Calu3 (cell line): ENCODE measurements around the gene MRM2. TPM values are rescaled to one million over a fixed set of nuclear protein-coding genes. Genes with fewer than 3 reads are reported as not detected.
"Not testable (repeated sequence)": the region's sequence is repeated elsewhere in the genome, so short reads cannot be mapped to it uniquely, and the experiment has no call there.

Source experiments
- BruUV-seq: library from RNA; stranded (reverse); fragments of 400-500 nt; replicated peaks from 2 replicates; lab custom pipeline; 2021; lab: Mats Ljungman, UMichigan
- CTCF ChIA-PET: fragments of 300-600 bp; sonication (Branson Sonifier 250); formaldehyde crosslinking; loops from one replicate; lab custom pipeline; 2022; ENCODE audit warnings: antibody characterized with exemption; lab: Charles Lee
- DNase-seq: peaks from one replicate; pipeline ENCODE4 v3.0.0; 2022
- H3K27ac Mint-ChIP-seq: one replicate; pipeline ENCODE4 v1.8.0; 2022; ENCODE audit warnings: mixed read lengths; ENCODE audit not compliant: unreplicated experiment
- H3K27me3 Mint-ChIP-seq: one replicate; pipeline ENCODE4 v1.8.0; 2022; ENCODE audit warnings: mixed read lengths; ENCODE audit not compliant: unreplicated experiment
- H3K36me3 Mint-ChIP-seq: one replicate; pipeline ENCODE4 v1.8.0; 2022; ENCODE audit warnings: mild to moderate bottlenecking, moderate library complexity, mixed read lengths; ENCODE audit not compliant: insufficient read depth, unreplicated experiment
- H3K4me1 Mint-ChIP-seq: one replicate; pipeline ENCODE4 v1.8.0; 2022; ENCODE audit warnings: mild to moderate bottlenecking, low read depth, mixed read lengths; ENCODE audit not compliant: unreplicated experiment
- H3K4me3 Mint-ChIP-seq: one replicate; pipeline ENCODE4 v1.8.0; 2022; ENCODE audit warnings: mild to moderate bottlenecking, low read depth, moderate library complexity, mixed read lengths; ENCODE audit not compliant: unreplicated experiment
- H3K9me3 Mint-ChIP-seq: one replicate; pipeline ENCODE4 v1.8.0; 2022; ENCODE audit warnings: low read depth, mixed read lengths; ENCODE audit not compliant: unreplicated experiment
- intact Hi-C: fragments of 100-400 bp; cut with micrococcal nuclease; formaldehyde crosslinking; loops from one replicate; pipeline ENCODE4 v1.10.0; 2022; ENCODE audit not compliant: unreplicated experiment
- total RNA-seq: library from RNA; stranded (reverse); gene quantifications from 2 replicates; pipeline ENCODE4 v1.2.3, GENCODE V29; 2022
- TF ChIP-seq, protein P1 (sequence below): fragments of 200-600 bp; IDR thresholded peaks from one replicate; pipeline ENCODE4 v1.8.0; 2022; ENCODE audit warnings: antibody characterized with exemption; ENCODE audit not compliant: unreplicated experiment

The MRM2 gene
- total RNA-seq, 1 experiment from 2014 or later, result 64.3 TPM

DNA sequence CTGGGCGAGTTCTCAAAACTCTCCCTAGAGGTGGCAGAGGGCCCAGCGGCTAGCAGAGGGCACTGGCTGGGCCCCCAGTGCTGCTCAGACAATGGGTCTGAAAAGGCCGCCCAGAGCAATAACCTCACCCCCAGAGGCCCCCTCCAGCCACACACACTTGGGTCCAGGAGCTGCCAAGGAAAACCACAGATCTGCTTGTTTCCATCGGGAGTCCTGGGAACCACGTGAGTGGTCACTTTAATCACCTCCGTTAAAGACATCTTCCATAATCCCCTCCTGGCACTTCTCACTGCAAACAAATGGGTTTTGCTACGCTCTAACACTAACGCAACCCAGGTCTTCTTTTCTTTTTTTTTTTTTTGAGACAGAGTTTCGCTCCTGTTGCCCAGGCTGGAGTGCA lies 30.0 kb upstream of the MRM2 start:
- Mint-ChIP-seq H3K36me3 (peaks cover 12% of the 10 kb centered on the region), H3K27me3 (no peaks in the 10 kb centered on the region), H3K9me3 (no peaks in the 10 kb centered on the region), H3K4me1 (no peaks in the 10 kb centered on the region), H3K4me3 (no peak overlapping the region), H3K27ac (no peak overlapping the region)
- CTCF ChIA-PET, result no interaction called here
- BruUV-seq, result no TSS peak
- intact Hi-C loops, result no loop called here
- DNase-seq, result no peak
- TF ChIP-seq, protein P1, sequence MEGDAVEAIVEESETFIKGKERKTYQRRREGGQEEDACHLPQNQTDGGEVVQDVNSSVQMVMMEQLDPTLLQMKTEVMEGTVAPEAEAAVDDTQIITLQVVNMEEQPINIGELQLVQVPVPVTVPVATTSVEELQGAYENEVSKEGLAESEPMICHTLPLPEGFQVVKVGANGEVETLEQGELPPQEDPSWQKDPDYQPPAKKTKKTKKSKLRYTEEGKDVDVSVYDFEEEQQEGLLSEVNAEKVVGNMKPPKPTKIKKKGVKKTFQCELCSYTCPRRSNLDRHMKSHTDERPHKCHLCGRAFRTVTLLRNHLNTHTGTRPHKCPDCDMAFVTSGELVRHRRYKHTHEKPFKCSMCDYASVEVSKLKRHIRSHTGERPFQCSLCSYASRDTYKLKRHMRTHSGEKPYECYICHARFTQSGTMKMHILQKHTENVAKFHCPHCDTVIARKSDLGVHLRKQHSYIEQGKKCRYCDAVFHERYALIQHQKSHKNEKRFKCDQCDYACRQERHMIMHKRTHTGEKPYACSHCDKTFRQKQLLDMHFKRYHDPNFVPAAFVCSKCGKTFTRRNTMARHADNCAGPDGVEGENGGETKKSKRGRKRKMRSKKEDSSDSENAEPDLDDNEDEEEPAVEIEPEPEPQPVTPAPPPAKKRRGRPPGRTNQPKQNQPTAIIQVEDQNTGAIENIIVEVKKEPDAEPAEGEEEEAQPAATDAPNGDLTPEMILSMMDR, result no peak

DNA sequence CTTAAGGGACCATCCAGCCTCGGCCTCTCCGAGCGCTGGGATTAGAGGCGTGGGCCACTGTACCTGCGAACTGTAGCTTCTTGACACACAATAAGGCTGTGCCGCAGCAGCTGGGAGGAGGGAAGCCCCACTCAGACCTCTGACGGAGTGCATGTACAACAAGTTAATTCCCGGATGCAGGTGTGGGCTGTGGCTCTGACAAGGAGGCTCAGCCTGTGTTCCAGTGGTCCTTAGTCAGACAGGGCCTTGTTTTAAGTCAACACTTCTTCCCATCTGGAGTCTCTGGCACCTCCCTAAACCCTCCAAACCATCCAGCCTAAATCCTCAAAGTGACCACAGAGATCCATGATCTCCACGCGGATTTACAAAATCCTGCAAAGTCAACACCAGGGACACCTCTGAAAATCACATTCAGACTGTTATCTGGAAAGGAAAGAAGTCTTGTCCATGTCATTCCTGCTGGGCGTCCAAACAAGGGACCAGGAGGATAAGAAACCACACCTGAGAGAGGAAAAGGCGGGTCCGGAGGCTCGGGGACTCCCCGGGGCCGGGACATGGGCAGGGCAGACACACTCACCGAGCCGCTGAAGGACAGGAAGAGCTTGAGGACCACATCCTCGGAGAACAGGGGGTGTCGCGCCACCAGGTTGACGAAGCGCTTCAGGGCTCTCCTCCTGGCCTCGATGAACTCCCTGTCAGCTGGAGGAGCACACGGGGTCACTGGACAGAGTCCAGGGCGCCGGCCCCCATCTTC lies 29.4 kb upstream of the MRM2 start:
- Mint-ChIP-seq H3K27ac (no peak overlapping the region), H3K9me3 (no peaks in the 10 kb centered on the region), H3K4me3 (no peak overlapping the region), H3K27me3 (no peaks in the 10 kb centered on the region), H3K4me1 (no peaks in the 10 kb centered on the region), H3K36me3 (peaks cover 12% of the 10 kb centered on the region)
- no peak for DNase-seq
- BruUV-seq, result no TSS peak
- CTCF ChIA-PET, result no interaction called here
- TF ChIP-seq, protein P1, result no peak
- intact Hi-C loops, result no loop called here

DNA sequence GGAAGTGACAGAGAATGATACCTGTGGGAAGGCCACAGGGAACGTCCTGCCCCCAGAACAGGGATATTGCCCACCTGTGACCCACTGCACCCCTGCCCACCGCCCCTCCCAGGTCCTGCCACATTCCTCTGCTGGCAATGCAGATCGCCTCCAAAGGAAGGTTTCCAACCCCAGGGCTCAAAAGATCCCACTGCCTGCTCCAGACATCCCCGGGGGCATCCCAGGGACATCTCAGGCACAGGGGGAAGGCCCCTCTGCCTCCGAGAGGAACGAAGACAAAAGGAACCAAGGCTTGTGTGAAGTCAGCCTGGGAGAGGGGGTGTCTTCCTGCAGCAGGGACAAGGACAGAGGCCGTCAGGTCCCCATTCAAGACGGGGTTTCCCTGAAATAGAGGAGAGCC lies 28.5 kb upstream of the MRM2 start:
- CTCF ChIA-PET, result no interaction called here
- Mint-ChIP-seq H3K4me1 (no peaks in the 10 kb centered on the region), H3K9me3 (no peaks in the 10 kb centered on the region), H3K4me3 (no peak overlapping the region), H3K36me3 (peaks cover 13% of the 10 kb centered on the region), H3K27me3 (no peaks in the 10 kb centered on the region), H3K27ac (no peak overlapping the region)
- DNase-seq, result no peak
- BruUV-seq, result no TSS peak
- intact Hi-C loops, result no loop called here
- TF ChIP-seq, protein P1, result no peak

DNA sequence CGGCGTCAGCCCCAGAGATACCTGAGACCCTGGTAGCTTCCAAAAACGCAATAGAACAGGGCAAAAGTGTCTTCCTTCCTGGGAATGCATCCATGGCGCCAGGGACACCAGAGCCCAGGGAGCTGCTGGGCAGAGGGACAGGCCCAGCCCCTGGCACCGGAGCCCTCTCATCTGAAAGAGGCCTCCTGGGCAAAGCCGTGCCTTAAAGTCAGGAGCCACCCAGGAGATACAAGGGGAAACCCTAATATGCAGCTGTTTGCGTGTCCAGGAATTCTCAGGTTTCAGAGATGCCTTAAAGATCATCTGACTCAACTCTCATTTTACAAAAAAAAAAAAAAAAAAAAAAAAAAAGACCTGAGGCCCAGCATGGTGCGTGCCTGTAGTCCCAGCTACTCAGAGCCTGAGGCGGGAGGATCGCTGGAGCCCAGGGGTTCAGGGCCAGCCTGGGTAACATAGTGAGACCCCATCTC lies 28.0 kb upstream of the MRM2 start:
- intact Hi-C loops, result no loop called here
- H3K4me3 Mint-ChIP-seq, result no peak overlapping the region
- TF ChIP-seq, protein P1, result no peak
- no peak overlapping the region for H3K27ac Mint-ChIP-seq
- BruUV-seq, result no TSS peak
- CTCF ChIA-PET, result no interaction called here
- H3K36me3 Mint-ChIP-seq, result peaks cover 17% of the 10 kb centered on the region
- H3K27me3 Mint-ChIP-seq, result no peaks in the 10 kb centered on the region
- no peaks in the 10 kb centered on the region for H3K9me3 Mint-ChIP-seq
- no peak for DNase-seq
- no peaks in the 10 kb centered on the region for H3K4me1 Mint-ChIP-seq

DNA sequence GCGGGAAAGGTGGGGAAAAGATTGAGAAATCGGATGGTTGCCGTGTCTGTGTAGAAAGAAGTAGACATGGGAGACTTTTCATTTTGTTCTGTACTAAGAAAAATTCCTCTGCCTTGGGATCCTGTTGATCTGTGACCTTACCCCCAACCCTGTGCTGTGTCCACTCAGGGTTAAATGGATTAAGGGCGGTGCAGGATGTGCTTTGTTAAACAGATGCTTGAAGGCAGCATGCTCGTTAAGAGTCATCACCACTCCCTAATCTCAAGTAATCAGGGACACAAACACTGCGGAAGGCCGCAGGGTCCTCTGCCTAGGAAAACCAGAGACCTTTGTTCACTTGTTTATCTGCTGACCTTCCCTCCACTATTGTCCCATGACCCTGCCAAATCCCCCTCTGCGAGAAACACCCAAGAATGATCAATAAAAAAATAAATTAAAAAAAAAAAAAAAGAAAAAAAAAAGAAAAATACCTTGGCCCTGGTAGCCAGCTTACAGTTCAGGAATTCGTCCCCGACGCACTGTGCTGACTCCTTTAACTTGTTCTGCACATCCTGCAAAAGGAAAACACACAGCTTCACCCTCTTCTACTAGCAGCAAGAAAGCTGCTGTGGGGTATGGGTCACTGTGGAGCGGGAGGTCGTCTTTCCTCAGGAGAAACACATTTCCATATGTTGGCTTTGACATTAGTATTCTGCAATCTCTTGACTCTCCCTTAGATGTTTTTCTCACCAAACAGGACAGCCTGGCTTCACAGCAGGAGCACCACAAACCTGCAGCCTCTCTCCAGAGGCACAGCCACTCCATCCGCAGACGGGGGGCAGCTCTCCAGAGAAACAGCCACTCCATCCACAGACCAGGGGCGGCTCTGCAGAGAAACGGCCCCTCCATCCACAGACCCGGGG lies 27.3 kb upstream of the MRM2 start:
- H3K27ac Mint-ChIP-seq, H3K9me3 Mint-ChIP-seq, DNase-seq, H3K4me3 Mint-ChIP-seq, H3K4me1 Mint-ChIP-seq, H3K27me3 Mint-ChIP-seq, CTCF ChIA-PET, BruUV-seq, intact Hi-C loops: not testable (repeated sequence)
- peaks cover 22% of the 10 kb centered on the region for H3K36me3 Mint-ChIP-seq
